Pons (tissue), 1 donor: ENCODE data around the gene LYL1.

ENCODE experiments used
- DNase-seq: peaks from one replicate; pipeline ENCODE4 v3.0.0-alpha.2; 2016; ENCODE audit warnings: low spot score

LYL1 gene

DNA sequence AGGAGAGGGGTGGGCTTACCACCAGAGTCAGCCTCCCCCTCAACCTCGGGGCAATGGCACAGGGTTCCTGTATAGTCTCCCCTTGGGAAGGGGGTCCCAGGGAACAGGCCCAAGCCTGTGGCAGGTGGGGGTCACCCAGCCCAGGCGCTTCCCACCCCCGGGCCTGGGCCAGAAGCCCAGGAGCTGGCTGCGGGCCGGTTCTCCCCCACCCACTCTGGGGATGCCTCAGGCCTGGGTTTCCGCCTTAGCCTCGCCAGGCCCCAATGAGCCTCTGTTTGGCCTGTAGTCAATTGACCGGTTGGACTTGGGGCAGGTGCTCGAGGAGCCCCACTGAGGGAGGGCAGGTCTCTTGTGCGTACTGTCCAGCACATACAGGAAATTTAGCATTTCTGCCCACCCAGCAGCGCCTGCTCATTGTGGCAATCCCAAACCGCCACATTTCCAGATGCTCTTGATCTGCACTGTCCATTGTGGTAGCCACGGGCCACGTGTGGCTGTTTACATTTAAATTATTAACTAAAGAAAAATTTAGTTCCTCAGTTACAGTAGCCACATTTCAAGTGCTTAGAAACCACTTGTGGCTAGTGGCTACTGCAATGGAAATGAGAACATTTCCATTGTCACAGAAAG is 9.9 kb downstream of the LYL1 start:
- DNase-seq = no peak

DNA sequence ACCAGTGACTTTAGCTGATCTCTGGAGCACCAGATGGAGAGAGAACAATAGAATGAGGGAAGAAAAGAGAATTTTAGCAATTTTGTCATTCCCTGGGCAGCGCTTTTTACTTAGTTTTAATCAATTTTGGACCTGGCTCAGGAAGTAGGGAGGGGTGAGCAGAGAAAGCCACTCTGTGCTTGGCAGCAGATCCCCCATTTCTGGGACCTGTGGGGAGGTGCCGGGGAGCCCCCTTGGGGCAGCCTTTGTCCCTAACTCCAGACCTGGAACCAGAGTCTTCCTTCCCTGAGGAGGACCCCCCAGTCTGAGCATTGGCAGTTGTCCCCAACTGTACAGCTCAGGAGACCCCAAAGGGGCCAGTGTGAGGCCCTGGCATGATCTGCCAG is 10.5 kb downstream of the LYL1 start:
- no peak for DNase-seq

DNA sequence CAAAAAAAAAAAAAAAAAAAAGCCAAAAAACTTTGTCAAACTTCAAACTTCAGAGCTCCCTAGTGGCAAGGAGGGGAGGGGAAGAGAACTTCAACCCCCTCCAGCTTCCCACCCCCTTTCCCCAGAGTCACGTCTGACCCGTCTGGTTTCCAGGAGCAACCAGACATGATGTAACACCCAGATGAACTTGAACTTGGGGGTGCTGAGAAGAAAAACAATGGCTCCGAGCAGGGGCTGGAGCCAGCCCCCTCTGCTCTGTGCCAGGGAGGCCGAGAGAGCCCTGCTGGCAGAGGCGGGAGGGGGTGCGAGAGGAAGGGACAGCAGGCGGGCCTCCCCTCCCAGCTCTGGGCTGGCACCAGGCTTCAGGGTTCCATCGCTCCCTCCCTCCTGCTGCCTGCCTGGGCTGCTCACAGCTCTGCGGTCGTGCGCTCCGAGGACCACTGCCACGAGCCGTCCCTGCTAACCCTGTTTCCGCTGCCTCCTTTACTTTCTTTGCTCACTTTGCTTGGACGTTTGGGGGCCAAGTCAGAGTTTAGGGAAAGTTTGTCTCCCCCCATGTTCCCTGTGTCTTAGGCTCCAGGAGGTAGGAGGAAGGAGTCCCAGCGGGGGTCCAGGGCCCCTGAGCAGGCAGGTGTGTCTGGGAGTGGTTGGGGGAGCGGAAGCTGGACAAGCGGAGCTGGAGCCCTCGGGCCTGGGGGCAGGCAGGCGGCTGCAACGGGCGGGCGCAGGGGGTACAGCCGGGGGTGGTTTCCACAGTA is 11.1 kb downstream of the LYL1 start:
- peak; percentile 86 for DNase-seq

DNA sequence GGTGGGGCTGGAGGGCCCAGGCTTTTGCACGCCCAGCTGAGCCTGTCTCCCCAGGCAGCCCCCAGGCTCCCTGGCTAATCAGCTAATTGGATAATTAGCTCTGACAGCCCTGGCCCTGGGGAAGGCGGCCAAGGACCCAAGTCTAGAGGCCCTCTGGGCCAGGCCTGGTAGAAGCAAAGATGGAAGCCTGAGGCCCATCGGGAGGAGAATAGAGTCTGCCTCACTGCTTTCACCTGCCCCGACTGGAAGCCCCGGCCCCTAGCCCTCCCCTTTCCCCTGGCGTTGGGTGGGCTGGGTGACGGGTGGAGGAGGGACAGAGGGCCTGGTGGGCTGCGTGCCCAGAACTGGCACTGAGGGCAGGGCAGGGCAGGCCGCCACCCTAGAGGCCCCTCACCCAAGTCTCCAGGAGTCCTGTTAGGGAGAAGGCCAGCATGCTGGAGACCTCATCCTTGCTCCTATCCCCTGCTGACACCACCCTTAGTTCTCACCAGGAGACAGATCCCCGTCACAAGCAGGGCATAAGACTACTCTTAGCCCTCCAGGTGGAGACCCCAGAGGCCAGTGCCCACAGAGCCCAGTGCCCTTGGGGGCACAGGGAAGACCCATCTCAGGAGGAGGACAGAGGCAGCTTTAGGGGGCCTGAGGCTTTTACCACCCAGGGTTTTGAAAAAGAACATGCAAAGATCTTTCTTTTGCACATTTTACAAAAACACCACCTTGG is 12.0 kb downstream of the LYL1 start:
- no peak for DNase-seq

DNA sequence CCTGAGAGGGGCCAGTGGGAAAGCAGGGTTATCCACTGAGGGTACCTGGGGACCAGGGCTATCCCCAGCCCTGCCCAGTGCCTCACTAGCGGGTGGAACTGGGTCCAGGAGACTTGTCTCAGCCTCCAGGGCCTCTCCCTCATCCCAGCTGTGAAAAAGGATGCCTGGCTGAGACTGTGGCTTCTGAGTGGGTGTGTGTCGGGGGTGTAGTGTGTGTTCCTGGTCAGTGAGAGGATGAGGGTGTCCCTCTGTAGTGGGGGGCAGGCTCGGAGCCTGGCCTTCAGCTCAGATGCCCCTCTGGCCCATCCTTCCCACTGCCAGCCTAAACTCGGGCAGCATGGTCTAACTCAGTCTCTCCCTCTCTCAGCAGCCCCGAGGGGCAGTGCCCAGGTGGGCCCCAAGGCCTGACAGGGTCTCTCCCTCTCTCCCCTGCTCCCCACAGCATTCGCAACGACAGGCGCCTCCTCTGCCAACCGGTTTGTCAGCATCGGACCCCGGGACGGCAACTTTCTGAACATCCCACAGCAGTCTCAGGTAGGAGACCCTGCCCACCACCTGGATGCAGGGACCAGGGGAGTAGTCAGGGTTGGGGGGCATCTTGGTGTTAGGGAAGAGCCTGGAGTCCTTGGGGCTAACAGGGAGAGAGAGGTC is 12.7 kb downstream of the LYL1 start:
- DNase-seq = no peak

DNA sequence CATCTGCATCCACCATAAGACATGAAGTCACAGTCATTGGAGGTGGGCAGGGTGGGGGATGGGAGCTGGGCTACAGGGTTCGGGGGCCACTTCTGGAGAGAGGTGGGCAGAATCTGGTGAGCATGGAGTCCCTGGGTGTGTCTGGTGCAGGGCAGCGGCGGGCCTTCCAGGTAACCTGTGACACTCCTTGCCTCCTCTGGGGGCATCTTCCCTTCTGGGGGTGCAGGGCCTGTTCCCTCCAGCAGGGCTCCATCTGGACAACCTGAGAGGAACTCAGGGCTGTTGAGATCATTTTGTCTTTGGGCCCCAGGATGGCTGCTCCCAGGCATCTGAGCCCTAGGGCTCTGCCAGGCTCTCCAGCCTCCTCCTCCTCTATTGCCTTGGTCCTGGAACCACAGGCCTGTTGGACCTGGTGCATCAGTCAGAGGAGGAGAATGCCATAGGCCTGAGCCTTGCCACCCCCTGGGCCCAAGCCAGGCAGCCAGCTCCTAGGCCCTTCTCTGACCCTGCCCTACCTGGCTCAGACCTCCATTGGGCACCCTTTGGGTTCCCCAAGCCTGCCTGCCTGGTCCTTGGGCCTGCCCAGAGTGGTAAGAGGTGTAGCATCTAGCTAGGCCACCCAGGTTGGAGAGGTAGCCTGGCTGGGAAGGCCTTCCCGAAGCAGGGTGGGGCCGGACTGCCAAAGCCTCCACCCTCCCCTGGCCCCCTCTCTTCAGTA is 13.4 kb downstream of the LYL1 start:
- no peak for DNase-seq

DNA sequence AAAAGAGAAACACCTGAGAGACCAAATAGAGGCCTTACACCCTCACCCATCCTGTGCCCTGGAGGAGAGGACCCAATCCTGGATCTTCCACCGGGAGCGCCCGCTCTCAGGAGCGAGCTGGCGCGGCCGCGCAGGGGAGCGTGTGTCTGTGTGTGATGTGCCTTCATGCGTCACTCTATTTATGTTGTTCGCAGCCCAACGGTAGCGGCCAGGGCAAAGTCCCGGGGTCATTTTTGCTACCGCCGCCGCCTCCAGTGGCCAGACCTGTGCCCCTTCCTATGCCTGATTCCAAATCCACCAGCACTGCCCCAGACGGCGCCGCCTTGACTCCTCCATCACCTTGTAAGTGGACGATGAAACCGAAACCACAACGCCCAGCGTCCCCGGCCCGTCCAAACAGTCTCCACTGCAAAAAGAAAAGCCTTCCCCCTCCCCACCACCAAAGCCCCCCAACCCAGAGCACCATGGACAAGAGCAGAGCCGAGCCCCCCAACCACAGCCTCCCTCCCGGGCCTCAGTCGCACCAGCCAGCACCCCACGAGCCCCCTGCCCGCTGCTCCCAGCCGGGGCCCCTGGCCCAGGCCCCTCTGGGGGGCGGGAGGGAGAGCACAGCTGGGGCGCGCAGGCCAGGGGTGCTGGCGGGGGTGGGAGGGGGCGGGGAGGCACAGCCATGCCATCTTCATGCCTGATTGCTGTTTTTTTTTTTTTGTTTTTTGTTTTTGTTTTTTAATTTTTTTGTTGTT is 14.7 kb downstream of the LYL1 start:
- no peak for DNase-seq

DNA sequence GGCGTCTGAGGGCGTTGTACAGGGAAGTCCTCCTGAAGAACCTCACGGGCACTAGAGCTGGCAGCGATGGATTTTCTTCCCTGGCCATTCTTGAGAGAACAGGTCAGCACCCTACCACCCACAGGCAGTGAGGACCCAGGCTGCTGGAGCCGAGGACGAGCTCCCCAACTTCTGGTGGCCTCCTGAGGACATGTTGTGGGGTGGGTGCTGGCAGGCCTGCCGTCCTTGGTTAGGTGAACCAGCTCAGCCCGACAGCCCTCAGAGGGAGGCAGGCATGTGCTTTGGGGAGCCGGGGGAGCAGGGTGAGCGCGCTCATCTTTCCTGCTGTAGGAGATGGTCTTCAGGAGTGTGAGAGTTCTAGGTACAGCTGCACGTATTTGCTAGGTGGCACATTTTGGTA is 15.4 kb downstream of the LYL1 start:
- no peak for DNase-seq

DNA sequence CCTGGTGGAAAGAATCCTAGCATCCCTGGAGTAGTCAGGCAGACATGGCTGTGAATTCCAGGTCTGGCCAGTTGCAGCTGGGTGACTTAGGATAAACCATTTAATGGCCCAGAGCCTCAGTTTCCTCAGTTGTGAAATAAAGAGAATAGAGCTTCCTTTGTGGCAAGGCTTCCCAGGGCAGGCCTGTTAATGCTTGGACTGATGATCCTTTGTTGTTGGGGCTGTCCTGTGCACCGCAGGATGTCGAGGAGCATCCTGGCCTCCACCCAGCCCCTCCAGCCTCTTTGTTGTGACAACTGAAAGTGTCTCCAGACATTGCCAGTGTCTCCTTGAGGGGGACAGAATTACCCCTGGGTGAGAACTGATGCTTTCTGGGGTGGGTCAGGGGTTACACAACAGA is 16.3 kb downstream of the LYL1 start:
- DNase-seq = peak; percentile 67

DNA sequence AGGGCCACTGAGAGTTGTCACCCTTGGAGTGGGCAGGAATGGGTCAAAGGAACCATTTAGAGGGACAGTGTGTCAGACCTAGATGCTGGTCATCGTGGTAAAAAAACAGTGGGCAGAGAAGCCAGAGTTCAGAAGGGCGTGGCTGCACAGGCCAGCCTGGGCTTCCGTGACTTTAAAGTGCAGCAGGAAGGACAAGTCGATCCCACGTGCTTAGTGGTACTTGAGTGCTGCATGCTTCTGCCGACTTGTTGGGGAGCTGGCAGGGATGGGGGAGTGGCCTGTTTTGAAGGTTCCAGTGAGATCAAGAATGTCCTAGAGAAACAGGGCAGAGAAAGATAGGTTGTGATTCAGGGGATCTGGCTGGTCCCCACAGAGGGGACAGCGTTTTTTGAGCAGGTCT is 17.0 kb downstream of the LYL1 start:
- DNase-seq = peak; percentile 36

DNA sequence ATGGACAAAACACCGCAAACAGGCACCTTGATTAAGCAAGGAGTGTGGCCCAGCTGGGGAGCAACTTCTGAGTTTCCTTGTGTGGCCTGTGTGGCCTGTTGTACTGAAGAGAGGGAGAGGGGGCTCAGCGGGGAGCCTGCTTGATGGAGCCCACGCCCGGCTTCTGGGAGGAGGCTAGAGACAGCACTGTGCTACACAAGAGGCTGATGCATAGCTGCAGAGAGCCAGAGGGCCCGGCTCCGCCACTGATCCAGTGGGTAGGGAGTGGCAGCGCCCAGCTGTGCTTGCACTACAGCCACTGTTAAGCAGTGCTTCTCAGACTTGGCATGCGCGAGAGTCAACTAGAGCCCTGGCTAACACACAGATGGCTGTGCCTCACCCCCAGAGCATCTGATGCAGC is 19.0 kb downstream of the LYL1 start:
- peak; percentile 52 for DNase-seq

DNA sequence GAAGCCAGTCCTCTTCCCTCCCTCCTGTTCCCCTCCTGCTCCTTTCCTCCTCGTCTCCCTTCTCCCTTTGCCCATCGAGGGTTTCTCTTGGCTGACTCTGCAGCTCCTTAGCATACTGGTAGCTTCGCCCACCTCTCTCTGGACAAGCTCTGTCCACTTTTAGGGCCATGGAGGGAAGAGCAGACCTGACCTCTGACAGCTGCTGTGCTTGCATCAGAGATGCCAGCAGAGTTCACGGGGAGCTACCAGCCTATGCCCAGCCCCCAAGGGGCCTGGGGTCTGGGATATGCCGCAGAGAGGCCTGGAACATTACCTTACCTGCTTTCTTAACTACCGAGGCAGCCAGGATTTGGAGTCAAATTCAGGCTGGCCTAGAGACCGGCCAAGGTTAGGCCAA is 19.7 kb downstream of the LYL1 start:
- DNase-seq = peak; percentile 23

DNA sequence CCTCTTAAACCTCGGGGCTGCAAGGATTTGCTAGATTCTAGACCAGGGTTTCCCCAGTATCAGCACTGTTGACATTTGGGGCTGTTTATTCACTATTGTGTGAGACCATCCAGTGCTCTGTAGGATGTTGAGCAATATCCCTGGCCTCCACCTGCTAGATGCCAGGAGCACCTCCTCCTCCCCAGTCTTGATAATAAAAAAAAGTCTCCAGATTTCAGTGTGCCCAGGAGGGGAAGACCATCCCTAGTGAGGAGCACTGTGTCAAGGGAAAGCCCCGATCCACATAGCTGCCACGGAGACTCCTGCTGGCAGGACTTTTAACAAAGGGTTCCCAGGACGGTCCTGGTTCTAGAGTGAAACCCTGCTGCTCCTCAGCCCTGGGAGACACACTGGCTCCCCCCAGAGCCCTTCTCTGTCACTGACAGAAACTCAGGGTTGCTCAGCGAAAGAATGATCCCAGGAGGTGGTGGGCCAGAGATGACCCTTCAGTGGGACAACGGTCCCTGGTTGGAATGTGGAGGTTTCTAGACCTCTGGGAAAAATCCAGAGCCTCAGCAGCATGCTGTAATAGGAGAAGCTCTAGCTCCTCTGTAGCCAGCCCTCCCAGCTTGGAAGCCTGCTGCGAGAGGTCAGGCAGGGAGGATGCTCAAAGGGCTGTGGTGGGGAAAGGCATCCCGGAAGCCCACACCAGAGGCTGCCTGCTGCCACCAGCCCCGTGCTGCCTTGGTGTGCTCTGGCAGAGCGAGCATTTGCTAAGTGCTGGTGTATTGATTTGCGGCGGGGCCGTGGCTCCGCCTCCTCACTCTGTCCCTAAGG is 20.3 kb downstream of the LYL1 start:
- peak; percentile 78 for DNase-seq

DNA sequence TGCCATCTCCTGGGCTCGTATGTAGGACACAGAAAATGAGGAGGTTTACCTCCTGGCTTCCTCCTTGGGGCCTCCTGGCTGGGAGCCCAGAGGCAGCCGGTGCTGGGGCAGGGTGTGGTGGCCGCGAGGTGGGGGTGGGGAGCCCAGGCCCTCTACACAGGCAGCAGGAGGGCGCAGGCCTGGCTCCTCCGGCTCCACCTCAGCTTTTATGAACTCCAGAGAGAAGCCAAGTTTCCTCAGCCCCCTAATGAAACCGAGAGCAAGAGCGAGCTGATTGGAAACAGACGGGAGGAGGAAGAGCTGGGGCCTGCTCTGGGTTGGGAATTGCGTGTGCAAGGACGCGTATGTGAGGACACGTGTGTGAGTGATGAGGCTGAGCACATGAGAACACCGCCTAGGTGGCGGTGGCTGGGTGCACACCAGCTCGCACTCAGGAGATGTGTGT is 23.1 kb downstream of the LYL1 start:
- no peak for DNase-seq

DNA sequence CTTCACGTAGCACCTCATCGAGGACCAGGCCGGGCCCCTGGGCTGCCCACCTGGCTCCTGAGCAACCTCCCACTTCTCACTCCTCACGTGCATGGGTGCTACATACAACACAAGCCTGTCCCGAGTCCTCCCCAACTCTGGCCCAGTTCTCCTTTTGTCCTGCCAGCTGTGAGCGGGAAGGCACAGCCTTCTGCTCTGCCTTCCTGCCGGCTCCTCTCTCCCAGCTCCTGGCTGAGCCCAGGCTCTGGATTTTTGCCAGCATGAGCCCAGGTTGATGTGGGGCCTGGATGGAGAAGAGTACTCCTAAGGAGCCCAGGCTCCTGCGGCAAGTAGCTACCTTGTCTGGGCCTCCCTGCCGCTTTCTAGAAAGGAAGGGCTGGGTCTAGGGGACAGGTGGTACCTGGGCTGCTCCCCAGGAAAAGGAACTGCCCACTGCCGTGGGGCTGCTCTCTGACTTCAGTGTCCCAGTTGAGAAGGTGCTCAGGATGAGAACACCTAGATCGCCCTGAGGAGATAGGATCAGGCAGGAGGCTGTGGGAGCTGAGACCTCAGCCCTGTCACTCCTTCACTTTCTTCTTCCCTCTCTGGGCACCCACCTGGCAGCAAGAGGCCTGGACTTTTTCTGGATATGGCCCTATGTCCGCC is 23.6 kb downstream of the LYL1 start:
- DNase-seq = peak; percentile 28

DNA sequence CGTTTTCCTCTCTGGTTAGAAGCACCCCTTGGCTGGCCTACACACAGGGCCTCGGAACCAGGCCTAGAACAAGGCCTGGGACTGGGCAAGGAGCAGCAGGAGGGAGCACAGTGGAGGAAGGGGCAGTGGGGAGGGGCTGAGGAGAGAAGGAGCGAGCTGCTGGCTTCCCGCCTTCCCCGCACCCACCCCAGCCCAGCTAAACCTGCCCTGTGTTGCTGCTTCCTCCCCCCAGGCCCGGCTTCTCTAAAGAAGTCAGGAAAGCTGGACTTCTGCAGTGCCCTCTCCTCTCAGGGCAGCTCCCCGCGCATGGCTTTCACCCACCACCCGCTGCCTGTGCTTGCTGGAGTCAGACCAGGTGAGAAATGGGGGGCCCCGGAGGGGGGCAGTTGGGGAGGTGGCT is 24.3 kb downstream of the LYL1 start:
- no peak for DNase-seq

DNA sequence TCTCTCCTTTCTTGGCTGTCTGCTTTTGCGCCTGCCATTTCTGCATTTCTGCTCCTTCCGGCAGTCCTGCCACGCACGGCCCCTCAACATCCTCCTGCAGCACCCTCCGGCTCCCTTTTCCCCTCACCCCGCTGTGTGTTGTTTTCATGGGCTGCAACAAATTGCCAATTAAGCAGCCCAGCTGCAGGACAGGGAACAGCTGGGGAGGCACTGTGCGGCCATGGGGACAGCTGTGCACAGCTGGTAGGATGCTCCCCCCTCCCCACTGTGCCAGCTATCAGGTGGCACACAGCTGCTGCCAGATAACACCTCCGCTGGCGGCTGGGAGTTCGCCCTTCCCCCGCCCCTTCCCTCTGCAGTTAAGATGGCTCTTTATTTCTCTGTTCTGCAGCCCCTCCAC is 25.4 kb downstream of the LYL1 start:
- no peak for DNase-seq

DNA sequence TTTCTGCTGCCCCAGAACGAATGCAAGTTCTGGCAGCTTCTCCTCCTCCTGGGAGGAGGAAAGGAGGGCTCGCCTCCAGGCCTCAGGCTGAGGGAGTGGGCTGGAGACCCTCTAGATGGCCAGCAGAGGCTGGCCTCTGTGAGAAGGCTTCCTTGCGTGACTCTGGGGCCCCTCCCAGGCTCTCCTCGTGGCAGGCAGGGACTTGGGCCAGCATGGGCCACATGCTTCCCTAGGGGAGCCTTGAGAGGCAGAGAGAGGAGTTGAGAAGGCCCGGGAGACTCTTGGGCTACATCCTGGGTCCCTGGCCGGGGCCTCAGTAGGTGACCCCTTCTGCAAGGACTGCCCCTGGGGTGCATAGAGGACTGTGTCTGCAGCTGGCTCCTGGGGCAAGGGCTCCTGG is 25.9 kb downstream of the LYL1 start:
- no peak for DNase-seq

DNA sequence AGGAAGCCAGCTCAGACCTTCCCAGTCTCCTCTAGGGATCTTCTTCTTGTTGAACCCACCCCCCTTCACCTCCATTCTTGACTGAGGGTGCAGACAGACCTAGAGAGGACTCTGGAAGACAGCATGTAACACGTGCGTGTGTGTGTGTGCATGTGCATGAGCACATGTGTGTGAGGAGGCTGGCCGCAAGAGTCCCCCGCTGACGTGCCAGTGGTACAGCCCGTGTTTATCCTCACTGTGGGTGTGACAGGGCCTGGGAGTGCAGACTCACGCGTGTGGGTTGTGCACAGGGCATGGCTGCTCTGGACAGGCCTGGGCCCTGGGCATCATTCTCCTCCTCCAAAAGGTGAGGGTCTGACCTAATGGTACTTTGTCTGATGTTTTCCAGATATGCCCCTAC is 26.3 kb downstream of the LYL1 start:
- DNase-seq = no peak

DNA sequence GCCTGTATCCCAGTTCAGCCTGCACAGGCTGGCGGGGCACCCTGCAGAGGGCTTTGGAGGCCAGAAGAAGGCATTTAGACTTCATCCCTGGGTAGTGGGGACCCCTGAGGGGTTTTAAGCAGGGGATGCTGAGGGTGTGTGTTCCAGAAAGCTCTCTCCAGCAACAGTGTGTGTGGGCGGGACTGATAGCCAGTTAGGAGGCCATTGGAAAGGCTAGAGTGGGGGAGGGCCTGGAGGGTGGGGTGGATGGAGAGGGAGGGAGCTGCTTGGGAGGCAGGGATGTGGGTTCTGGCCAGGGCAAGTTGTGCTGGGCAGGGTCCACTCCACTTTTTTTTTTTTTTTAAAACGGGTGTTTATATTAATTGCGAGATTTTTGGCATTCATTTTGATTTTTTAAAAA is 28.3 kb downstream of the LYL1 start:
- DNase-seq = no peak
